Stomach (tissue), 9 donors: ENCODE data around the gene FAM240B. TPM values are rescaled to one million over a fixed set of nuclear protein-coding genes. Genes with fewer than 3 reads are reported as not detected.

Source experiments
- DNase-seq, 2 donors: peaks; one replicate each; pipeline versions ENCODE4 v3.0.0 to v3.0.0-alpha.2; 2013 to 2019
- H3K27ac ChIP-seq, 5 donors: fragments of 200-600 bp in 4 of 5; sonication (generic) in 4 of 5; one replicate each; pipeline ENCODE4 v1.5.1; 2013 to 2019; ENCODE audit warnings: mild to moderate bottlenecking in 1 of 5, moderate library complexity in 1 of 5
- H3K27me3 ChIP-seq, 3 donors: fragments of 200-600 bp; sonication (generic); one replicate each; pipeline ENCODE4 v1.5.1; 2017 to 2019; ENCODE audit warnings: mixed run types in 1 of 3
- H3K36me3 ChIP-seq, 4 donors: fragments of 200-600 bp; sonication (generic); 1 replicate in 3 of 4; 2 replicates in 1 of 4; pipeline ENCODE4 v1.5.1; 2016 to 2019
- H3K4me1 ChIP-seq, 4 donors: fragments of 200-600 bp; sonication (generic); one replicate each; pipeline ENCODE4 v1.5.1; 2016 to 2019
- H3K4me3 ChIP-seq, 4 donors: fragments of 200-600 bp; sonication (generic) in 3 of 4; one replicate each; pipeline ENCODE4 v1.5.1; 2016 to 2019; ENCODE audit warnings: mild to moderate bottlenecking in 1 of 4
- H3K9me3 ChIP-seq, 4 donors: fragments of 200-600 bp; sonication (generic); one replicate each; pipeline ENCODE4 v1.5.1; 2016 to 2019
- CTCF ChIP-seq, 7 experiments: fragments of 450-650 bp in 4 of 7; fragments of 200-600 bp in 3 of 7; sonication (generic) in 3 of 7; IDR thresholded peaks; one replicate each; pipeline ENCODE4 v1.5.1; 2016 to 2019; ENCODE audit warnings: antibody characterized with exemption in 7 of 7, control low read depth in 2 of 7, mild to moderate bottlenecking in 1 of 7
- EP300 ChIP-seq: sonication (generic); formaldehyde crosslinking; IDR thresholded peaks from one replicate; pipeline ENCODE4 v1.6.1; 2017; ENCODE audit warnings: antibody characterized with exemption
- POLR2A ChIP-seq, 4 donors: fragments of 450-650 bp; IDR thresholded peaks; one replicate each; pipeline ENCODE4 v1.6.1; 2016; ENCODE audit warnings: antibody characterized with exemption in 4 of 4, control low read depth in 2 of 4, mild to moderate bottlenecking in 1 of 4, moderate library complexity in 1 of 4
- POLR2AphosphoS5 ChIP-seq, 3 donors: sonication (generic); formaldehyde crosslinking; IDR thresholded peaks; one replicate each; pipeline ENCODE4 v1.6.1; 2016; ENCODE audit warnings: antibody characterized with exemption in 3 of 3
- WGBS, 5 donors: extraction: QIAGEN DNeasy Blood & Tissue Kit in 3 of 5; methylation state at CpG; one replicate each; pipeline versions ENCODE4 v1.1.5 to v1.1.7; 2013 to 2018; 5-methylcytosine and 5-hydroxymethylcytosine counted together
- intact Hi-C: fragments of 100-400 bp; cut with DNase I; formaldehyde crosslinking; loops from one replicate; pipeline ENCODE4 v1.15.1; 2023; ENCODE audit warnings: low total_unique reads
- polyA plus RNA-seq, 3 donors: library from polyadenylated mRNA; stranded (reverse); fragments of 200-250 nt; gene quantifications; one replicate each; pipeline ENCODE4 v1.2.3, GENCODE V29; 2013
- total RNA-seq, 5 donors: library from RNA; depleted of rRNA; stranded (reverse); fragments of >200 nt; gene quantifications; one replicate each; pipeline versions ENCODE4 v1.1.0 to v1.2.3, GENCODE V29; 2014 to 2016
- donor health status: healthy with polysubstance abuse.
- donor health status: Bipolar disorder and iron deficiency.
- donor health status: healthy.

Gene FAM240B
- total and polyA plus RNA-seq, 8 donors: not detected

GRCh38 chr9:38756702-38757101 is 36.8 kb upstream of the FAM240B start:
- intact Hi-C loops: no loop called here
- no peaks in the 10 kb centered on the region for H3K4me1 ChIP-seq
- H3K9me3 ChIP-seq: no peaks in the 10 kb centered on the region
- TF ChIP-seq POLR2AphosphoS5 (IDR thresholded peaks at IDR 0.05) (no peak), EP300 (no peak)
- H3K27ac ChIP-seq: no peak overlapping the region
- WGBS, 5 donors: 41 to 71% (median 57%) methylated on average over 1 of the region's 1 CpG
- no peaks in the 10 kb centered on the region for H3K27me3 ChIP-seq
- DNase-seq: no peak
- no peaks in the 10 kb centered on the region for H3K36me3 ChIP-seq
- no peak overlapping the region for H3K4me3 ChIP-seq

- Histone ChIP-seq H3K9me3 (no peaks in the 10 kb centered on the region), H3K4me3 (no peak overlapping the region), H3K4me1 (no peaks in the 10 kb centered on the region), H3K36me3 (no peaks in the 10 kb centered on the region), H3K27me3 (no peaks in the 10 kb centered on the region), H3K27ac (no peak overlapping the region)
- DNase-seq: no peak
- intact Hi-C loops: no loop called here
- WGBS, 5 donors: 89 to 100% (median 96%) methylated on average over 1 of the region's 1 CpG
- no peak for TF ChIP-seq CTCF (IDR thresholded peaks at IDR 0.05)
- TF ChIP-seq EP300: no peak
- no peak for TF ChIP-seq POLR2A (IDR thresholded peaks at IDR 0.05)
Observed at GRCh38 chr9:38747941-38748340, 28.0 kb upstream of the FAM240B start.

GRCh38 chr9:38747067-38747466 is 27.1 kb upstream of the FAM240B start:
- H3K36me3 ChIP-seq: no peaks in the 10 kb centered on the region
- H3K4me1 ChIP-seq: no peaks in the 10 kb centered on the region
- H3K27me3 ChIP-seq: no peaks in the 10 kb centered on the region
- intact Hi-C loops: no loop called here
- TF ChIP-seq CTCF (IDR thresholded peaks at IDR 0.05): no peak
- no peak for TF ChIP-seq POLR2A (IDR thresholded peaks at IDR 0.05)
- TF ChIP-seq EP300: no peak
- no peak for TF ChIP-seq POLR2AphosphoS5 (IDR thresholded peaks at IDR 0.05)
- 66 to 82% (median 77%) methylated on average over 8 of the region's 8 CpGs for WGBS, 5 donors
- H3K9me3 ChIP-seq: no peaks in the 10 kb centered on the region
- DNase-seq: no peak
- no peak overlapping the region for H3K27ac ChIP-seq
- no peak overlapping the region for H3K4me3 ChIP-seq

- no peaks in the 10 kb centered on the region for H3K9me3 ChIP-seq
- intact Hi-C loops: no loop called here
- no peak overlapping the region for H3K27ac ChIP-seq
- 72 to 82% (median 77%) methylated on average over 4 of the region's 4 CpGs for WGBS, 5 donors
- TF ChIP-seq POLR2AphosphoS5 (IDR thresholded peaks at IDR 0.05): no peak
- TF ChIP-seq EP300: no peak
- no peak for TF ChIP-seq CTCF (IDR thresholded peaks at IDR 0.05)
- TF ChIP-seq POLR2A (IDR thresholded peaks at IDR 0.05): no peak
- no peaks in the 10 kb centered on the region for H3K36me3 ChIP-seq
- H3K4me3 ChIP-seq: no peak overlapping the region
- no peak for DNase-seq
- H3K27me3 ChIP-seq: no peaks in the 10 kb centered on the region
- H3K4me1 ChIP-seq: no peaks in the 10 kb centered on the region
Observed at GRCh38 chr9:38746303-38746702, 26.4 kb upstream of the FAM240B start.

- no peak overlapping the region for H3K4me3 ChIP-seq
Observed at GRCh38 chr9:38744484-38744883, 24.6 kb upstream of the FAM240B start.

More at GRCh38 chr9:38744484-38744883, 24.6 kb upstream of the FAM240B start:
- Histone ChIP-seq H3K4me1 (no peaks in the 10 kb centered on the region), H3K9me3 (no peaks in the 10 kb centered on the region), H3K36me3 (no peaks in the 10 kb centered on the region), H3K27ac (no peak overlapping the region), H3K27me3 (no peaks in the 10 kb centered on the region)
- TF ChIP-seq POLR2A (IDR thresholded peaks at IDR 0.05) (no peak), POLR2AphosphoS5 (IDR thresholded peaks at IDR 0.05) (no peak), CTCF (IDR thresholded peaks at IDR 0.05) (no peak), EP300 (no peak)
- intact Hi-C loops: no loop called here
- no peak for DNase-seq
- WGBS, 5 donors: 73 to 82% (median 78%) methylated on average over 3 of the region's 3 CpGs
